ENCODE measurements around the gene TP63. TPM values are rescaled to one million over a fixed set of nuclear protein-coding genes. Genes with fewer than 3 reads are reported as not detected.

Gene TP63
- polyA plus RNA-seq, 1 experiment: not detected

- TF ChIP-seq CTCF (IDR thresholded peaks at IDR 0.05; ENCODE audit: insufficient read depth, low read depth, low read length): no peak
- Histone ChIP-seq H3K4me3 (ENCODE audit: low read depth, low read length) (no peak overlapping the region), H3K36me3 (ENCODE audit: control insufficient read depth, insufficient read depth, low read length) (no peaks in the 10 kb centered on the region), H3K27me3 (ENCODE audit: control insufficient read depth, insufficient read depth, low read length) (no peaks in the 10 kb centered on the region)
- POLR2A ChIA-PET: no interaction called here
- CTCF ChIA-PET: no interaction called here
- no peak for DNase-seq (ENCODE audit: low read depth)
These were observed 52.5 kb downstream of the TP63 start for GRCh38 chr3:189683546-189684255.

DNA sequence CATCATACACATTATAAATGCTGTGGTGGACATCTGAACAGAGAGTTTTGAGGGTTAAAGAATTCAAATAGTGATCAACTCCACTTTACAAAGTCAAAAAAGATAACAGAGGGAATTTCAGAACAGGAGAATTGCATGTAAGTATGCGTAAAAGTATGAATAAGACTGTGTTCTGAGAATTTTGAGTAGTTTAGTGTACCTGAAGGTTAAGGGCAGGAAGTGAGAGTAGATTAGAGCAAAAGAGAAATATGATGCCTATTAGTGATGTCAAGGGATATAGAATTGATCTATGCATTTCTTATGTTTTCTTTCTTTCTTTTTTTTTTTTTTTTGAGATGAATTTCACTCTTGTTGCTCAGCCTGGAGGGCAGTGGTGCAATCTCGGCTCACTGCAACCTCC lies 53.1 kb downstream of the TP63 start:
- ChIA-PET CTCF (no interaction called here), POLR2A (no interaction called here)
- no peaks in the 10 kb centered on the region for H3K36me3 ChIP-seq (ENCODE audit: control insufficient read depth, insufficient read depth, low read length)
- no peak overlapping the region for H3K4me3 ChIP-seq (ENCODE audit: low read depth, low read length)
- TF ChIP-seq CTCF (IDR thresholded peaks at IDR 0.05; ENCODE audit: insufficient read depth, low read depth, low read length): no peak
- no peaks in the 10 kb centered on the region for H3K27me3 ChIP-seq (ENCODE audit: control insufficient read depth, insufficient read depth, low read length)
- DNase-seq (ENCODE audit: low read depth): no peak

- Histone ChIP-seq H3K4me3 (ENCODE audit: low read depth, low read length) (no peak overlapping the region), H3K36me3 (ENCODE audit: control insufficient read depth, insufficient read depth, low read length) (no peaks in the 10 kb centered on the region), H3K27me3 (ENCODE audit: control insufficient read depth, insufficient read depth, low read length) (no peaks in the 10 kb centered on the region)
- POLR2A ChIA-PET: no interaction called here
- CTCF ChIA-PET: interaction anchor here (0.6 to 1.6 kb wide), 4 partner anchors 8 to 211 kb away, joined by 3 read pairs; no protein-coding TSS in a partner anchor
- DNase-seq (ENCODE audit: low read depth): no peak
- no peak for TF ChIP-seq CTCF (IDR thresholded peaks at IDR 0.05; ENCODE audit: insufficient read depth, low read depth, low read length)
These were observed 54.1 kb downstream of the TP63 start for GRCh38 chr3:189685291-189685690.

DNA sequence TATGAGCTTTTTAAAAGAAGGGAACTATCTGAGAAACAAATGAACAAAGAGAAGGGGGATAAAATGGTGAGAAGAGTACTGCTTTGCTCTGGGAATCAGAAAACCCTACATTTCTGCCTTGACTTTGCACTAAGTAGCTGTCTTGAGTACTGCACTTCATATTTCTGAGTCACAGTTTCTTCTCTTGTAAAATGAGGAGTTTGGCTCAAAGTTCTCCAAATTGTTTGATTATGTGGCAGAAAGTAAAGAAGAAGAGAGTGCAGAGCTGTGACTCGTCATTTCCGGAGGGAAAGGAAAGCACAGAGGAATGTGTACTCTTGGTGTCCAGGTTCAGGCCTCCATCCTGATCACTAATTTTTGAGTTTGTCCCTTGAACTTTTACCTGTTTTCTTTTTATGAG lies 54.7 kb downstream of the TP63 start:
- POLR2A ChIA-PET: no interaction called here
- TF ChIP-seq CTCF (IDR thresholded peaks at IDR 0.05; ENCODE audit: insufficient read depth, low read depth, low read length): no peak

DNA sequence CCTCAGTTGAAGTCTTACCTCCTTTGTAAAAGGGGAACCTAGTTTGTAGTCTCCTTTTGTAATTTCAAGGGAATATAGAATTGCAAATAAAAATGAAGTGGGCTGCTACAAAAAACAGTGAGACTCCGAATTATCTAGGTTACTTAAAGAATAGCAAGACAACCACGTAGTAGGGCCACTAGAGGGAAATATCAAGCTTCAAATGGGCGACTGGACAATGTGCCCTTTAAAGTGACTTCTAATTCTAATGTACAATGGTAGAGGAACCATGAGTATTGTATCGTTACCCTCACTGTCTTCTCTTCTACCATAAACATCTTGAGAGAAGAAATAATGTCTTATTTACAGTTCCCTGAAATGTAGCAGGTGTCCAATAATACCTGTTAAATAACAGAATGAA lies 56.3 kb downstream of the TP63 start:
- H3K4me3 ChIP-seq (ENCODE audit: low read depth, low read length): no peak overlapping the region
- CTCF ChIA-PET: interaction anchor here (1.1 to 1.4 kb wide), 2 partner anchors 12 to 17 kb away, joined by 3 read pairs; no protein-coding TSS in a partner anchor
- H3K27me3 ChIP-seq (ENCODE audit: control insufficient read depth, insufficient read depth, low read length): no peaks in the 10 kb centered on the region
- POLR2A ChIA-PET: no interaction called here
- no peak for TF ChIP-seq CTCF (IDR thresholded peaks at IDR 0.05; ENCODE audit: insufficient read depth, low read depth, low read length)
- H3K36me3 ChIP-seq (ENCODE audit: control insufficient read depth, insufficient read depth, low read length): no peaks in the 10 kb centered on the region
- DNase-seq (ENCODE audit: low read depth): no peak

More for the DNA sequence above, 54.7 kb downstream of the TP63 start:
- Histone ChIP-seq H3K36me3 (ENCODE audit: control insufficient read depth, insufficient read depth, low read length) (no peaks in the 10 kb centered on the region), H3K27me3 (ENCODE audit: control insufficient read depth, insufficient read depth, low read length) (no peaks in the 10 kb centered on the region), H3K4me3 (ENCODE audit: low read depth, low read length) (no peak overlapping the region)
- DNase-seq (ENCODE audit: low read depth): peak; percentile 54
- CTCF ChIA-PET: interaction anchor here (1.0 to 1.6 kb wide), 3 partner anchors 9 to 17 kb away, joined by 3 read pairs; no protein-coding TSS in a partner anchor
